ENCODE data around the gene JADE3.
A peak's percentile ranks its signal among the peaks of the same experiment; 100 is the strongest.
"Not testable (repeated sequence)": the region's sequence is repeated elsewhere in the genome, so short reads cannot be mapped to it uniquely, and the experiment has no call there.

Gene JADE3

DNA sequence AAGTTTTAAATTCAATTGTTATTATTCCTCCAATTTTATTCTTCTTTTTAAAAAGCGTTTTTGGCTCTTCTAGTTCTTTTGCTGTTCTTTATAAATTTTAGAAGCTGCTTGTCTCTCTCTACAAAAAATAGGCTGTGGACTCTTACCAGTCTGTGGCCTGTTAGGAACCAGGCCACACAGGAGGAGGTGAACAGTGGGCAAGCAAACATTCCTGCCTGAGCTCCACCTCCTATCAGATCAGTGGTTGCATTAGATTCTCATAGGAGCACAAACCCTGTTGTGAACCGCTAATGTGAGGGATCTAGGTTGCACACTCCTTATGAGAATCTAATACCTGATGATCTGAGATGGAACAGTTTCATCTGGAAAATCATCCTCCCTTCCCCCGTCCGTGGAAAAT is 23.1 kb downstream of the JADE3 start:
- no peak for DNase-seq (ENCODE audit: low read depth in 2 of 2)

DNA sequence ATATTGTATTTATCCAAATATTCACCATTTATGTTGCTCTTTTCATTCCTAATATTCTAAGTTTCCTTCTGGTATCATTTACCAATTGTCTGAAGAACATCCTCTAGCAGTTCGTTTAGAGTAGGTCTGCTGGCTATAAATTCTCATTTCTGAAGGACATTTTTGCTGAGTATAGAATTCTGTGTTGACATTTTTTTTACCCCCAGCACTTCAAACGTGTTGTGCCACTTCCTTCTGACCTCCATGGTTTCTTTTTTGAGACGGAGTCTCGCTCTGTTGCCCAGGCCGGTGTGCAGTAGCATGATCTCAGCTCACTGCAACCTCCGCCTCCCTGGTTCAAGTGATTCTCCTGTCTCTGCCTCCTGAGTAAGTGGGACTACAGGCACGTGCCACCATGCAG is 26.4 kb downstream of the JADE3 start:
- no peak for DNase-seq (ENCODE audit: low read depth in 2 of 2)

DNA sequence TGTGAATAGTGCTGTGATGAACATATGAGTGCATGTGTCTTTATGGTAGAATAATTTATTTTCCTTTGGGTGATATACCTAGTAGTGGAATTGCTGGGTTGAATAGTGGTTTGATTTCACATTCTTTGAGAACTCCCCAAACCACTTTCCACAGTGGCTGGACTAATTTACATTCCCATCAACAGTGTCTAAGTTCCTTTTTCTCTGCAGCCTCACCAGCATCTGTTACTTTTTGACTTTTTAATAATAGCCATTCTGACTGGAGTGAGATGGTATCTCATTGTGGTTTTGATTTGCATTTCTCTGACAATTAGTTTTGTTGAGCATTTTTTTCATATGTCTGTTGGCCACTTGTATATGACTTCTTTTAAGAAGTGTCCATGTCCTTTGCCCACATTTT is 29.1 kb downstream of the JADE3 start:
- DNase-seq (ENCODE audit: low read depth in 2 of 2) = no peak

DNA sequence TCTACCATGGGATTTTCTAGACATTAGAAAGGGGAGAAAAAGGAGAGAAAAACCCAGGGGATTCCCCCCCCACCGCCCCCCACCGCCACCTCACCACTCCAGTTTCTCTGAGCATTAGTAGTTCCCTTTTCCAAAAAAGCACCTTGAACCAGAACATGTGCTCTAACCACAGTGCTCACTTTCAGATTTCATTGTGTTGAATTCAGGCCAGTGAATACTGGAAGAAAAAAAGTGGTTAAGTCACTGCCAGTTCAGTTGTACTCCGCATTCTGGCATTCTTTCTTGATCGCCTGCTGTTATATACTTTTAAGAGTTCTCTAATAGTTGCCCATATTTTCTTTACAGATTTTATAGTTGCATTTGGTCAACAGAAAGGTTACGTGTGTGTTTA is 40.9 kb downstream of the JADE3 start:
- no peak for DNase-seq (ENCODE audit: low read depth in 2 of 2)

DNA sequence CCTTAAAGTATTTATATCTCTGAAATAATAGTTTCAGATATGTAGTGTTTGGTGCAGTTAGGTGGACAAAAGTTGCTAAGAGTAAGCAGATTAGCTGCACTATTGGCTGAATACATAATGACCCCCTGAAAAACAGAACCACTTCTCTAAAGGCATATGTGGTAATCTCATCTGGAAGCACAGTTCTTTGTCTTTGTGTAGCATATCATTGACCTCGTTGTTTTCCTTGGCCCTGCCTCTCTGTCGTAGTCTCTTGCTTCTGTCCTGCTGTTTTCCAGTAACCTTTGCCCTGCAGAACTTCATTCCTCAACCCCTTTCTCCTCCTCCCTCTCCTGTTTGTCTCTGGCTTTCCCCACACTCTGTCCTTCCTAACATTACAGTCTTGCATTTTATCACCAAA is 41.4 kb downstream of the JADE3 start:
- DNase-seq (ENCODE audit: low read depth in 2 of 2) = no peak

DNA sequence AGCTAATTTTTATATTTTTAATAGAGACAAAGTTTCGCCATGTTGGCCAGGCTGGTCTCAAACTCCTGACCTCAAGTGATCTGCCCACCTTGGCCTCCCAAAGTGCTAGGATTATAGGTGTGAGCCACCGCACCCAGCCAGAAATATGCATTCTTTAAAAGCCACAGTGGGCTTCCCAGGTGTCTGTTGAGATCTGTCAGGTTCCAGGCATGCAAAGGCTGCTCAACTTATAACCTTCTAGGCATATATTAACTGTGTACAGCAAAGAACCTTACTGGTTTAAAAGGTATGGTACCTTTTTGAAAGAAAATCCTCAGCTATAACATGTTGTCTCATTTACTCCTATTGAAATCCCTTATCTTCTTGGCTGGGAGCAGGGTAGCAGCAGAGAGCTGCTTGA is 42.5 kb downstream of the JADE3 start:
- DNase-seq (ENCODE audit: low read depth in 2 of 2) = no peak

DNA sequence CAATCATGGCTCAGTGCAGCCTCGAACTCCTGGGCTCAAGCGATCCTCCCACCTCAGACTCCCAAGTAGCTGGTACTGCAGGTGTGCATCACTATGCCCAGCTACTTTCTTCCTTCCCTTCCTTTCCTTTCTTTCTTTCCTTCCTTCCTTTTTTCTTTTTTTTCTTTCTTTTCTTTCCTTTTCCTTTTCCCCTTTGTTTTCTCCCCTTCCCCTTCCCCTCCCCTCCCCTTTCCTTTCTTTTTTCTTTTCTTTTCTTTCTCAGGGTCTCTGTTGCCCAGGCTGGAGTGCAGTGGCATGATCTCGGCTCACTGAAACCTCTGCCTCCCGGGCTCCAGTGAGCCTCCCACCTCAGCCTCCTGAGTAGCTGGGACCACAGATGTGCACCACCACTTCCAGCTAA is 44.4 kb downstream of the JADE3 start:
- DNase-seq (ENCODE audit: low read depth in 2 of 2) = not testable (repeated sequence)

DNA sequence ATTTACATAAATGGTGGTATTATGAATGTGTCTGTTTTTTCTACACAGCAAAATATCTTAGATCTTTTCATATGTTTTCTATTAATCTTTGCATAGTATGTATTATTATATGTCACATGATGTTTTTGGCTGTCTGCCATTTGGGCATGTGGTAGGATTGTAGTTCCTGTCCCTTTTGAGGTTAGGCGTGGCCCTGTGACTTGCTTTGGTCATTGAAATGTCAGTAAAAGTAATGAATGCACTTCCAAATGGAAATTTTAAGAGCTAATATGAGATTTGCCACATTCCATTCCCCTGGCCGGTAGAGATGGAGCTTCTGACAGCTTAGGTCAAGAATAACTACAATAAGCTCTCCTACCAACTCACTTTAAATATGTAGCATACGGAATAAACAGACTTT is 45.1 kb downstream of the JADE3 start:
- no peak for DNase-seq (ENCODE audit: low read depth in 2 of 2)

DNA sequence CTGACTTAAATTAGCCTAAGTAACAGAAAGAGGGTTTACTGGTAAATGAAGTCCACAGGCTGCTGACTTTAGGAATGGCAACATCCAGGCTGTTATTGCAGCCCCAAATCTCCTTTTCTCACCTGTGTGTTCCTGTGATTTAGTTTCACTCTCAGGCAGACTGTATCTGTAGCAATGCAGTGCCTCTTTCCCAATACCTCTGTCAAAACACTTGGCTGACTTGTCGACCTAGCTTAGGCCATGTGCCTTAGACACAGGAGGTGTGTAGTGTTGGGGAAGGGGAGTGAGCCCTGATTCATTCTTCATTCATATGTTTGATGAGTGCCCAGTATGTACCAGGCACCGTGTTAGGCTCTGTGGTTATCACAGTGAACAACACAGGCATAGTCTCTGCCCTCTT is 46.9 kb downstream of the JADE3 start:
- no peak for DNase-seq (ENCODE audit: low read depth in 2 of 2)

DNA sequence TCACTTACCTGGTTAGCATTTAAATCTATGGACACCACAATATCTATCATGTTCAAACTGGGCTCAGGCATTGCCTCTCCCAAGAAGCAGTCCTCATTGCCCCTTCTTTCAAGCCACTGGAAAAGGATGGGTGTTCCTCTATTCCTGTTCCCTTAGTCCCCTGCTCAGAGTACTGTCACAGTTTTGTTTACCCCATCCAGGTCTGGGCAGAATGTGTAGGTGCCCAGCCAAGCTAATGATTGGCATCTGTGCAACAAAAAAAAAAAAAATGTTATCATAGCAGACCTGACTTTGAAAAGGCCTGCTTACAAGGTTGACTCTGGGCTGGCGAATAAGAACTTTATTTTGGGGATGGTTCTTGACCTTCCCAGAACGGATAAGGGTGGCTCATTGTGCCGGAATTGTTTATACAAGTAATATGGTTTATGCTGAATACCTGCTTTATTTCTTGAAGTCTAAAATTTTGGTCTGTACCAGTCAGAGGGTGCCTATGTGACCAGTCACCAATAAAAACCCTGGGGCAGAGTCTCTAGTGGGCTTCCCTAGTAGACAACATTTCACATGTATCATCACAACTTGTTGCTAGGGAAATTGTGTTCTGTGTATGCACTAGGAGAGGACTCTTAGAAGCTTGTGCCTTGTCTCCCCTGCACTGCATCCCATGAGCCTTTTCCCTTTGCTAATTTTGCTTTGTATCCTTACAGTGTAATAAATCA is 47.9 kb downstream of the JADE3 start:
- DNase-seq (ENCODE audit: low read depth in 2 of 2) = no peak

DNA sequence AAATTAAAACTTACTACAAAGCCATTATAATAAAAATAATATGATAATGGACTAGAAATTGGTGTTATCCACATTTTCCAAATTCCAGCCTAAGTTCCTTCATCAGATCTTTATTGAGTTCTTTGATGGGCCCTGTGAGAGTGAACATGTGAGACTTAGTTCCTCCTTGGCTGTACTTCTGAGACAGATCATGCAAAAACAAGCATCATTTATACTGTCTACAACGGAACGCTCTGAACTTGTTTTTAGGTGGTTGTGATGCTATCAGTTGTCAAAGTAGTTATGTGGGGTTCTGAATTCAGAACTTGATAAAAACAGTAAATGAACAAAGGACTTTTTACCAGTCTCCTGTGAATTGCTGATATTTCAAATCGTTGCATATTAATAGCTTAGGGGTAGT is 48.9 kb downstream of the JADE3 start:
- DNase-seq (ENCODE audit: low read depth in 2 of 2) = no peak

DNA sequence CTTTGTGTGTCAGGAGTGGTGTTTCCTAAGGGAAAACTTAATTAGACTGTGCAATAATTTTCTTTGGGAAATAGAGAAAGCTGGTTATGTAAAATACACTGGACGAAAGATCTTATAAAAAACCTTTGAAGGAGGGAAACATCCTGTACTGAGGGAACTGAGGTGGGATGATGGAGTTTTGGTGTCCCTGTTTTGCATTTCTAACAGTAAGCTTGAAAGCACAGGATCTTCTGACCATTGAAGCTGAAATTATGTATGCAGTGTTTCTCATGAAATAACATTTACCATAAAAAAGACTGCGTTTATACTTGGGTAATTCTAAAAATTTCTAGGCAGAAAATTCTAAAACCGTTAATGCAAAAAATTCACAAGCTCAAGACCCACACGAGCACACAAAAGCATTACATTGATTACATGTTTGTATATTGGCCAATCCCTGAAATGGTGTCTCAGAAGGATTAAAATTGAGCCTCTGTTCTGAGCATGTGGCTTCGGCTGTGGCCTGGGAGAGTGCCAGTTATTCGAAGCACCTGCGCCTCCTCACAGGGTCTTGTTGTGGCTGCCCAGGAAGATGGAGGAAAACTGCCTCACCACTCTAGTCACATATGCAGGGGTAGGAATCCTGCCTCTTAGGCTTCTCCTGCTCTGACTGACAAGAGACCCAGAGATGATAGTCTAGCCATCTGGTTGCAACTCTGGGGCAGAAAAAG is 49.5 kb downstream of the JADE3 start:
- no peak for DNase-seq (ENCODE audit: low read depth in 2 of 2)

DNA sequence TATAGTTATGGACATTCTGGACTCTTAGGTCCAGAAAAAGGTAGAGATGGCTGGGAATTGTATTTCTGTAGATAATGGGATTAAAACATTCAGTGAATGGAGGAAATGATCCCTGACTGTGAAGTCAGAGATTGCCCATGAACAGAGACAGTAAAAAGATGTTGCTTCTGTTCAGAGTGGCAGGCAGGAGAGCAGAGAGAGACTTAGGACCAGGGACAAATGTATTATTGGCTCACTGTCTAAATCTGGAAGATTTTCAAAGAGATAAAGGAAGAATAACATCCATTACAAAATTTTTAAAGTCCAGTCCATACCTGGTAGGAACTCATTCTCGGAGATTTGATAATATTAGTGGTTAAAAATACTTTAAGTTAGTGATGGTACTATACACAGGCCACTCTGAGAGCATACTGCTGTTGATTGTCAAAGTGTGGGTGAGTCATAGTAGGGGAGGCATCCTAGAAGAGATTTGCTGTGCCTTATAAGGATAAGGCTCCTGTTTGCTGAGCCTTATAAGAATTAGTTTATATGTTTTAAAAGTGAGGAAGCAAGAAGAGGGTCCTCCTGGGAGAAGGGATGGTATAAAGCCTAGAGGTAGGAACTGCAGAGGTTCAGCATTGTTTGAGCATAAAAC is 53.0 kb downstream of the JADE3 start:
- DNase-seq (ENCODE audit: low read depth in 2 of 2) = no peak

DNA sequence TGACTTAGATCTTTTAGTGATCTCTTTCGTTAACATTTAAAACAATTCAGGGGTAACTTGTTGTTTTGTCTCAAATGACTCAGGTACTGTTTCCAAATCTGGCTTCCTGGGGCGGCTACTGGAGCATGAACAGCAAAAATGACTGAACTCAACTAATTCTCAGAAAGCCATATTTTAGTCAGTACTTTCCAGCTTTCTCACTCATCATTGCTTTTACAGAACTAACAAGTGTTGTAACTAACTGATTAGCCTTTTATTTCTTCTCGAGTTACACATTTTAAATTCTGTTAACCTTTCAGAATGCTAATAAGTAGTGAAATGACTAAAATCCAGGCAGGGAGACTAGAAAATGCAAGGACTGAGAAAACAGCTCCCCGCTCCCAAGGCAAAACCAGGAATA is 55.3 kb downstream of the JADE3 start:
- DNase-seq (ENCODE audit: low read depth in 2 of 2) = no peak

DNA sequence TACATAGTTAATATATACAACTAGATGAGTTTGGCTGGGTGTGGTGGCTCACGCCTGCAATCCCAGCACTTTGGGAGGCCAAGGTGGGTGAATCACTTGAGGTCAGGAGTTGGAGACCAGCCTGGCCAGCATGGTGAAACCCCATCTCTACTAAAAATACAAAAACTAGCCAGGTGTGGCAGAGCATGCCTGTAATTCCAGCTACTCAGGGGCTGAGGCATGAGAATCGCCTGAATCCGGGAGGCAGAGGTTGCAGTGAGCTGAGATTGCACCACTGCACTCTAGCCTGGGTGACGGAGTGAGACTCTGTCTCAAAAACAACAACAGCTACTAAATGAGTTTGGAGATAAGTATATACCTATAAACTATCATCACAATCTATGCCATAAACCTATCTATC is 64.8 kb downstream of the JADE3 start:
- DNase-seq (ENCODE audit: low read depth in 2 of 2) = not testable (repeated sequence)

DNA sequence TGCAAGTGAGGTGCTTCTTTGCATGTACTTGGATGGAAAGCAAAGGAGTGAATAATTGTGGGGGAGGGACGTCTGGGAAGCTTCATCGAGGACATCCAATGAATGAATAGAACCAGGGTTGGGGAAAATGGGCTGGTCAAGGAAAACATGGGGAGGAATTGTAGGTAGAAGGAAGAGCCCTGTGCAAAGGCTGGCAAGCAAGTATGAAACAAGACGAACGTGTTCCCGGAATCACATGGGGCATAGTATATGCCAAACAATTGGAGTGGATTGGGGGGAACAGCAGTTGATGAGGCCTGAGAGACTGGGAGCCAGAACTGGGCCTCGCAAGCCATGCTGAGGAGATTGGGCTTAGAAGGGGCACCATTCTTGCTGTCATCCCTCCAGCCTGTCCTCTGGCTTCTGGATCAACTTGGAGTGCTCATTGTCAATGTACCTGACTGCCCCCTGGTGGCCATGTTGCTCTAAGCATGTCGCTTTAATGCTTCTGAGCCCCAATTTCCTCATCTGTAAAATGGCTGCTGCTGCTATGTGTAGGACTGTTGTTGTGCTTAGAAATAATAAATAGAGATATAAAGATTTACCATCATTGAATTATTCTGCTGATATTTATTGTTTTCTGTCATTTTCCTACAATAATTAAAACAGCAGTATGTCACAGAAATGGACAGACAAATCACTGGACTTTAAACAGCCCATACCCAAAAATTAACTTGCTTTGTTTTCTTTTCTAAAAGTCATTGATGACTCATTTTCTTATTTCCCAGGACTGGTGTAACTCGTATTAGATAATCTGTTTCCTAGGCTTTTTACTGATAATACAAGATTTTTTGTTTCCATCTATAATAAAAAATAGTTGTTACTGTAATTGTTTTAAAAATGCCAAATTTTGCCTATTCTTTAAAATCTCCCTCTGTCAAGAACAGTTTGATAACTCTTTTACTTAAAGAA is 66.4 kb downstream of the JADE3 start:
- DNase-seq (ENCODE audit: low read depth in 2 of 2) = peak; percentile 38 to 41

DNA sequence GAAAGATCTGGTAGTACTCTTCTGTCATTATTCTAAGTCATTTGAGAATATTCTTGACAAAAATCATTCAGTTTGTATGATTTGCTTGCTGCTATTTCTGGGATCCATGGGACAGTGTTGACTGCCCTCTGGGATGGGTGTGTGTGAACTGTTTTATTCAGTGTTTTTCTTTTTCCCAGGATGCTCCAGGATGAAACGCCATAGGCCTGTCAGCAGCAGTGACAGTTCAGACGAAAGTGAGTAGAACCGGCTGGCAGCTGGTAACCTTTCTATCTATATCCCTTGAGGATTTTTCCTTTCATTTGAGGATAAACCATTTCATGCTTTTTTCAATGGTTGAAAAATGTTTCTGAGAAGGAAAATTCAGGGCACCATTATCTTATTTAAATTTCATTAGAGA is 72.5 kb downstream of the JADE3 start:
- DNase-seq (ENCODE audit: low read depth in 2 of 2) = no peak

DNA sequence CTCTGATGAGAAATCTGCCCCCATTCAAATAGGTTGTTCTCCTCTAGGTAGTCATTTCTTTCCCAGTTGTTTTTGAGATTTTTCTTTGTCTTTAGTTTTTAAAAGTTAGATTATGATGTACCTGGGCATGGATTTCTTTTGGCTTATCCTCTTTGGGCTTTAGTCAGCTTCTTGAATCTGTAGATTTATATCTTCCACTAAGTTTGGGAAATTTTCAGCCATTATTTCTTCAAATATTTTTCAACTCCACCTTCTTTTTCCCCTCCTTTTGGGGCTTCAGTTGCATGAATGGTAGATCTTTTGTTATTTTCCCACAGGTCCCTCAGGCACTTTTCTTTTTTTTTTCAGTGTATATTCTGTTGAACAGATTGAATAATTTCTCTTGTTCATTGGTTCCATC is 77.3 kb downstream of the JADE3 start:
- no peak for DNase-seq (ENCODE audit: low read depth in 2 of 2)

DNA sequence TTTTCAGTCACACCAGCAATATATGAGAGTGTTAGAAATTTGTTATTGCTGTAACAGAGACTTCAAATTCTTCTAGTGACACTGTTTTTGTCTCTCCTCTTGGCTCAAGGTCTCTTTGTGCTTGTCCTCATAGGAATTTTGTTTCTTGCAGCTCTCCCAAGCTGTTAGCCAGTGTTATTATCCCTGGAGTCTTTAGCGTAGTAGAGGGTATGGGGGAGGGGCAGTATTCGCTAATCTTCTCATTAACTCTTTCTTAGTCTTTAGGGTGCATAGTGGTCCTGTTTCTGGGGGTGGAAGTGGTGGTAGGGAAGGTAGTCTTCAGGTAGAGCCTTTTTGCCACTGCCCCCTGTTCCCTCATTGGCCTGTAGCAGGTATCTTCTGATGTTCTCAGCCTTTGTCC is 79.4 kb downstream of the JADE3 start:
- no peak for DNase-seq (ENCODE audit: low read depth in 2 of 2)

DNA sequence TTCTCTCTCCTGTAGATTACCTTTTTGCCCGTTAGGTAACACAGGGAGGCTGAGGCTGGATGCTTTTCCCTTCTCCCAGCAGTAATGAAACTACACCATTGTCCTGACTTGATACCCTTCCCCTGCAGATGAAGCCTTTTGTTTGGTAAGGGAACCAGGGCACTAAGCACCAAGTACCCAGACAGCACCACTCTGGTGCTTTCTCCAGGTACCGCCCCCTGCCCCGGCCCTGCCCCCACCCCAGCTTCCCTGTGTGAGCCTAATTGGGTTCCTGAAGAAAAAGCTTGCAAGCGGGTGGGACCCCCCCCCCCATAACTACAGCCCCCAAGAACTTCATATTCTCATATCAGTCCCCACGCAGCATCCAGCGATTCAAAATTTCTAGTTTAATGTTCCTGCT is 79.8 kb downstream of the JADE3 start:
- DNase-seq (ENCODE audit: low read depth in 2 of 2) = no peak

DNA sequence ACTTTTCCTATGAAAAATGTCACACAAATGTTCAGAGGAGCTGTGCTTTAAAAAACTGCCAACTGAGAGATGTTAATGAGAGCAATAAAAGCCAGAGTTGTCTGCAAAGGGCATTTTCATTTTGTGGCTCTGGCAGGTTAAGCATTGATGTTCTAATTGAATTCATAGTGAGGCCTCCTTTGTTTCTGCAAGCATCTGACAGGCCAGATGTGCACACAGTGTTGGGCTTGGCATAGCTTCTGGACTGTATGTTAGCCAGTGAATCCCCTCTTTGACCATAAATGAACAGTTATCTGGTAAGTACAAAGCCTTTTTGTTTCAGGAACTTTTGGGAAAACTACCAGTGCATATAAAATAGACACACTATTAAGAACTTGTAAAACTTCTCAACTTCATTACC is 81.9 kb downstream of the JADE3 start:
- DNase-seq (ENCODE audit: low read depth in 2 of 2) = no peak

DNA sequence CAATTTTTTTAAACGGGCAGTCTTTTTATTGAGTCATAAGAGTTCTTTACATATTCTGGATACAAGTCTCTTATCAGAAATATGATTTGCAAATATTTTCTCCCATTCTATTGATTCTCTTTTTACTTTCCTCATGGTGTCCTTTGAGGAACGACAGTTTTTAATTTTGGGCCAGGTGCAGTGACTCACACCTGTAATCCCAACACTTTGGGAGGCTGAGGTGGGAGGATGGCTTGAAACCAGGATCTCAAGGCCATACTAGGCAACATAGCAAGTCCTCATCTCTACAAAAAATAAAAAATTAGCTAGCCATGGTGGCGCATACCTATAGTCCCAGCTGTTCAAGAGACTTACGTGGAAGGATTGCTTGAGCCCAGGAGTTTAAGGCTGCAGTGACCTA is 99.9 kb downstream of the JADE3 start:
- no peak for DNase-seq (ENCODE audit: low read depth in 2 of 2)

Data from stimulated activated CD8-positive, alpha-beta memory T cell treated with anti-CD3 and anti-CD28 coated beads, Interleukin-7, amount 100 ng/mL, for 4 hours (primary cell).